H9 (cell line): ENCODE results near the gene ZBTB38. TPM values are rescaled to one million over a fixed set of nuclear protein-coding genes. Genes with fewer than 3 reads are reported as not detected.

Experiments
- DNase-seq: peaks from one replicate; pipeline ENCODE4 v3.0.0-alpha.2; 2017
- H2AFZ ChIP-seq: one replicate; pipeline ENCODE4 v1.6.1; 2013; ENCODE audit warnings: mild to moderate bottlenecking, low read length, control low read depth, moderate library complexity
- H2AK5ac ChIP-seq: 2 replicates; pipeline ENCODE4 v1.6.1; 2013; ENCODE audit warnings: low read length, control low read depth, mixed read lengths; ENCODE audit not compliant: insufficient read length
- H2BK120ac ChIP-seq: one replicate; pipeline ENCODE4 v1.6.1; 2013; ENCODE audit warnings: low read depth, mild to moderate bottlenecking, low read length, control low read depth, inconsistent platforms; ENCODE audit not compliant: poor library complexity, severe bottlenecking
- H2BK12ac ChIP-seq: 2 replicates; pipeline ENCODE4 v1.6.1; 2013; ENCODE audit warnings: low read length, control low read depth, mixed read lengths, low read depth; ENCODE audit not compliant: insufficient read length
- H2BK15ac ChIP-seq: 2 replicates; pipeline ENCODE4 v1.6.1; 2013; ENCODE audit warnings: low read depth, low read length, control low read depth
- H2BK20ac ChIP-seq: one replicate; pipeline ENCODE4 v1.6.1; 2013; ENCODE audit warnings: low read depth, mild to moderate bottlenecking, low read length, control low read depth, inconsistent platforms; ENCODE audit not compliant: poor library complexity, severe bottlenecking
- H2BK5ac ChIP-seq: 2 replicates; pipeline ENCODE4 v1.6.1; 2013; ENCODE audit warnings: low read length, control low read depth, mixed read lengths; ENCODE audit not compliant: insufficient read length
- H3K14ac ChIP-seq: 2 replicates; pipeline ENCODE4 v1.6.1; 2013; ENCODE audit warnings: low read length, control low read depth; ENCODE audit not compliant: insufficient read depth
- H3K18ac ChIP-seq: 2 replicates; pipeline ENCODE4 v1.6.1; 2013; ENCODE audit warnings: low read depth, mild to moderate bottlenecking, mixed read lengths, low read length, control low read depth; ENCODE audit not compliant: insufficient read length
- H3K23ac ChIP-seq: 2 replicates; pipeline ENCODE4 v1.6.1; 2013; ENCODE audit warnings: low read length, control low read depth, mixed read lengths, low read depth; ENCODE audit not compliant: insufficient read length
- H3K23me2 ChIP-seq: 2 replicates; pipeline ENCODE4 v1.6.1; 2013; ENCODE audit warnings: low read depth, mild to moderate bottlenecking, mixed read lengths, low read length, control low read depth; ENCODE audit not compliant: insufficient read length, poor library complexity, severe bottlenecking
- H3K27ac ChIP-seq: 2 replicates; pipeline ENCODE4 v1.5.1; 2013; ENCODE audit warnings: low read length, control low read depth, mixed read lengths, low read depth; ENCODE audit not compliant: insufficient read length
- H3K27me3 ChIP-seq: 2 replicates; pipeline ENCODE4 v1.6.1; 2013; ENCODE audit warnings: low read length, control low read depth, inconsistent platforms; ENCODE audit not compliant: insufficient read depth
- H3K4ac ChIP-seq: 2 replicates; pipeline ENCODE4 v1.6.1; 2013; ENCODE audit warnings: low read depth, mild to moderate bottlenecking, control low read depth, inconsistent platforms, low read length, moderate library complexity
- H3K4me1 ChIP-seq: 2 replicates; pipeline ENCODE4 v1.6.1; 2013; ENCODE audit warnings: low read length, control low read depth, inconsistent platforms; ENCODE audit not compliant: insufficient read depth
- H3K4me2 ChIP-seq: 2 replicates; pipeline ENCODE4 v1.6.1; 2013; ENCODE audit warnings: low read length, control low read depth, mixed read lengths; ENCODE audit not compliant: insufficient read length, insufficient read depth
- H3K56ac ChIP-seq: 2 replicates; pipeline ENCODE4 v1.6.1; 2013; ENCODE audit warnings: low read depth, mild to moderate bottlenecking, mixed read lengths, low read length, control low read depth; ENCODE audit not compliant: insufficient read length
- H3K79me1 ChIP-seq: 2 replicates; pipeline ENCODE4 v1.6.1; 2013; ENCODE audit warnings: low read depth, mild to moderate bottlenecking, moderate library complexity, low read length, control low read depth, inconsistent platforms; ENCODE audit not compliant: insufficient read depth, poor library complexity, severe bottlenecking
- H3K79me2 ChIP-seq: 2 replicates; pipeline ENCODE4 v1.6.1; 2013; ENCODE audit warnings: low read length, control low read depth, inconsistent platforms; ENCODE audit not compliant: insufficient read depth
- H3K9ac ChIP-seq: 2 replicates; pipeline ENCODE4 v1.6.1; 2013; ENCODE audit warnings: low read length, control low read depth, mixed read lengths; ENCODE audit not compliant: insufficient read length; ENCODE audit errors: extremely low read depth
- H3K9me3 ChIP-seq: one replicate; pipeline ENCODE4 v1.6.1; 2013; ENCODE audit warnings: low read depth, low read length, inconsistent platforms; ENCODE audit not compliant: control insufficient read depth
- H3T11ph ChIP-seq: one replicate; pipeline ENCODE4 v1.6.1; 2013; ENCODE audit warnings: mild to moderate bottlenecking, low read length, control low read depth, inconsistent platforms
- H4K20me1 ChIP-seq: one replicate; pipeline ENCODE4 v1.6.1; 2013; ENCODE audit not compliant: control insufficient read depth, insufficient read length, insufficient read depth
- H4K5ac ChIP-seq: 2 replicates; pipeline ENCODE4 v1.6.1; 2013; ENCODE audit warnings: low read depth, mild to moderate bottlenecking, mixed read lengths, low read length, control low read depth; ENCODE audit not compliant: insufficient read length
- H4K8ac ChIP-seq: replicated peaks from 2 replicates; pipeline ENCODE4 v1.6.1; 2013; ENCODE audit warnings: low read length, control low read depth, mixed read lengths, low read depth; ENCODE audit not compliant: insufficient read length
- H4K91ac ChIP-seq: 2 replicates; pipeline ENCODE4 v1.6.1; 2013; ENCODE audit warnings: low read depth, mild to moderate bottlenecking, moderate library complexity, mixed read lengths, low read length, control low read depth; ENCODE audit not compliant: insufficient read length
- H3K27ac Mint-ChIP-seq, 3 experiments: 2 replicates in 2 of 3; 3 replicates in 1 of 3; pipeline ENCODE4 v1.8.0; 2020 to 2021; ENCODE audit warnings: mixed read lengths in 3 of 3, mild to moderate bottlenecking in 1 of 3, moderate library complexity in 1 of 3
- H3K27me3 Mint-ChIP-seq: 2 replicates; pipeline ENCODE4 v1.8.0; 2021; ENCODE audit warnings: low read depth, mild to moderate bottlenecking, moderate library complexity, mixed read lengths
- H3K36me3 Mint-ChIP-seq, 3 experiments: 2 replicates in 2 of 3; 3 replicates in 1 of 3; pipeline ENCODE4 v1.8.0; 2020 to 2021; ENCODE audit warnings: low read depth in 3 of 3, mixed read lengths in 3 of 3; ENCODE audit not compliant: insufficient read depth in 1 of 3
- H3K4me1 Mint-ChIP-seq, 2 experiments: 2 replicates each; pipeline ENCODE4 v1.8.0; 2020; ENCODE audit warnings: mixed read lengths in 2 of 2
- H3K4me3 Mint-ChIP-seq, 2 experiments: 2 replicates in 1 of 2; 3 replicates in 1 of 2; pipeline ENCODE4 v1.8.0; 2020 to 2021; ENCODE audit warnings: mild to moderate bottlenecking in 2 of 2, mixed read lengths in 2 of 2, moderate library complexity in 1 of 2
- H3K9me3 Mint-ChIP-seq, 2 experiments: 2 replicates in 1 of 2; 3 replicates in 1 of 2; pipeline ENCODE4 v1.8.0; 2020; ENCODE audit warnings: mild to moderate bottlenecking in 2 of 2, mixed read lengths in 2 of 2, moderate library complexity in 1 of 2
- CTCF ChIP-seq: fragments of 200-600 bp; sonication (generic); conservative IDR thresholded peaks from 3 replicates; pipeline ENCODE4 v1.8.0; 2021; ENCODE audit warnings: antibody characterized with exemption, mild to moderate bottlenecking
- WGBS: extraction: QIAGEN DNeasy Blood & Tissue Kit; methylation state at CpG from one replicate; pipeline ENCODE4 v1.1.7; 2013; ENCODE audit warnings: missing lambda C conversion rate, low lambda C conversion rate, mixed read lengths; ENCODE audit not compliant: insufficient read length; ENCODE audit errors: extremely low coverage; 5-methylcytosine and 5-hydroxymethylcytosine counted together
- total RNA-seq: library from RNA; stranded (reverse); gene quantifications from 2 replicates; pipeline ENCODE4 v1.2.1, GENCODE V29; 2021

Gene ZBTB38
- total RNA-seq, 1 experiment from 2014 or later, result 14.6 TPM

GRCh38 chr3:141403576-141403975, 35.3 kb downstream of the ZBTB38 start:
- Mint-ChIP-seq H3K27ac (no peak overlapping the region), H3K36me3 (peaks cover 0 to 18% (median 10%) of the 10 kb centered on the region in 3 experiments; a peak in 4 of 7 replicates), H3K4me1 (peaks cover 28 to 30% of the 10 kb centered on the region in 2 experiments), H3K27me3 (peaks cover 29% of the 10 kb centered on the region), H3K9me3 (no peaks in the 10 kb centered on the region), H3K4me3 (no peak overlapping the region)
- H3K4me2 ChIP-seq, result no peak overlapping the region
- H3K23me2 ChIP-seq, result no peaks in the 10 kb centered on the region
- no peak overlapping the region for H3K56ac ChIP-seq
- H3K9me3 ChIP-seq, result no peaks in the 10 kb centered on the region
- H2BK12ac ChIP-seq, result no peak overlapping the region
- H4K91ac ChIP-seq, result no peak overlapping the region
- no peak overlapping the region for H2BK5ac ChIP-seq
- no peak overlapping the region for H2BK120ac ChIP-seq
- no peak overlapping the region for H2BK15ac ChIP-seq
- H3K27ac ChIP-seq, result no peak overlapping the region
- no peak overlapping the region for H3K18ac ChIP-seq
- no peak overlapping the region for H3K9ac ChIP-seq
- H3K4ac ChIP-seq, result no peak overlapping the region
- H2AFZ ChIP-seq, result no peak overlapping the region
- no peak overlapping the region for H2AK5ac ChIP-seq
- no CpG with 5 or more reads among the region's 4 CpGs for WGBS
- H3K23ac ChIP-seq, result no peak overlapping the region
- no peak overlapping the region for H2BK20ac ChIP-seq
- TF ChIP-seq CTCF, result no peak
- no peaks in the 10 kb centered on the region for H3K79me1 ChIP-seq
- no peak overlapping the region for H3K14ac ChIP-seq
- no peak for DNase-seq
- no peak overlapping the region for H4K5ac ChIP-seq
- H3T11ph ChIP-seq, result no peak overlapping the region
- no peak overlapping the region for H4K8ac ChIP-seq
- no peaks in the 10 kb centered on the region; the same call in 1 of the 2 replicates for H3K27me3 ChIP-seq
- H3K79me2 ChIP-seq, result no peaks in the 10 kb centered on the region
- no peaks in the 10 kb centered on the region for H4K20me1 ChIP-seq
- H3K4me1 ChIP-seq, result 0 out of 2 replicates have a peak, but pooled peaks cover 2% of the 10 kb centered on the region
